ENCODE data around the gene ZNF622.

ZNF622 gene, protein sequence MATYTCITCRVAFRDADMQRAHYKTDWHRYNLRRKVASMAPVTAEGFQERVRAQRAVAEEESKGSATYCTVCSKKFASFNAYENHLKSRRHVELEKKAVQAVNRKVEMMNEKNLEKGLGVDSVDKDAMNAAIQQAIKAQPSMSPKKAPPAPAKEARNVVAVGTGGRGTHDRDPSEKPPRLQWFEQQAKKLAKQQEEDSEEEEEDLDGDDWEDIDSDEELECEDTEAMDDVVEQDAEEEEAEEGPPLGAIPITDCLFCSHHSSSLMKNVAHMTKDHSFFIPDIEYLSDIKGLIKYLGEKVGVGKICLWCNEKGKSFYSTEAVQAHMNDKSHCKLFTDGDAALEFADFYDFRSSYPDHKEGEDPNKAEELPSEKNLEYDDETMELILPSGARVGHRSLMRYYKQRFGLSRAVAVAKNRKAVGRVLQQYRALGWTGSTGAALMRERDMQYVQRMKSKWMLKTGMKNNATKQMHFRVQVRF

DNA sequence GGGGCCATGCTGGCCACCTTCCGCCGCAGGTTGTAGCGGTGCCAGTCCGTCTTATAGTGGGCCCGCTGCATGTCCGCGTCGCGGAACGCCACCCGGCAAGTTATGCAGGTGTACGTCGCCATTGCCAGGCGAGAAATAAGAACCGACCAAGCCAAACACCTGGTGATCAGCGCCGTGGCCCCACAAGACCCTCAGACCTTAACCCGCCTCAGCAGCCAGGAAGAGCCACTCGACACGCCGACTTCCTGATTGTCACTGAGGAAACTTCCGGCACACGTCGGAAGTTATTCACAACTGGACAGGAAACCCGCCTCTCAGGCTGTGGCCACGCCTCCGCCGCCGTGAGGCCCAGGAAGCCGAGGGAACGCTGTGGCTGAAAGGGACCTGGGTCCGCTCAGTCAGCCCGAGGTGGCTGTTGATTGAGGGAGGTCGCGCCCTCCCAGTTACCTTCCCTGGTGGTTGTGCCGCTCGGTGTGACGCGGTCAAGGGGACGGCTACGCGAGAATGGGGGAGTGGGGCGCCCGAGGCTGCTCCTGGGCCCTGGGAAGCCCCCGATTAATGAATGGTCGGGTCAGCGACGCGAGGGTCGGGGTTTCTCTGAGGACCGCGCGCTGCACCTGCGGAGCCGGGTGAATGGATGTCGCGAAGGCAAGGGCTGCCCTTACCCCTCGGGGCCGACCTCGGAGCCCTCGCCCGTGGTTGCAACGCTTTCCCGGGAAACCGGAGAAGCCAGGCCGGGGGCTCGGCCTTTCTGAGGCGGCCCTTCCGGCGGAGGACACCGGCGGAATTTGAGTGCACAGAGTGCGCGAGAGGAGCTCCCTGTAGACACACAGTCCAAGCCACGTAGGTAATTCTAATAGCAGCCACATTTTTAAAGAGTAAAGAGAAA is at the start of gene ZNF622:
Gene ZNF622, minus strand, starts transcription at position 257 of the 889 bp plus-strand sequence. Its CDS starts 135 bp downstream, at position 122.
- peak; percentile 94 for DNase-seq

DNA sequence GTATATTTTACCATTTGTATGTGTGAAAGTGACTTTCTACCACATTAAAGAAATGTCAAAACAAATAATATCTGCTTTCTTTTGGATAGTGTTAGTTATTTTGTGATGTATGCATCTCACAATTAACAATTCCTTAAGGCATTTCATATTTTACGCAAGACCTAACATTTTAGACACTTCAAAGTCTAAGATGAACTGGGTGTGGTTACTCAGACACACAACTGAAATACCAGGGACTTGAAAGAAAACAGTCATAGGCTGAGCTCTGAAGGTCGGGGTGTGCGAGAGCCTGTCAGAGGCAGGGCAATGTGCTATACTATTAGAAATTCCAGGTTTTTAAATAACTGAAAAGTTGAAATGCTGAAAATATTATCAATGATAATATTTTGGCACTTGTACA is 44.5 kb upstream of the ZNF622 start:
- DNase-seq = no peak

DNA sequence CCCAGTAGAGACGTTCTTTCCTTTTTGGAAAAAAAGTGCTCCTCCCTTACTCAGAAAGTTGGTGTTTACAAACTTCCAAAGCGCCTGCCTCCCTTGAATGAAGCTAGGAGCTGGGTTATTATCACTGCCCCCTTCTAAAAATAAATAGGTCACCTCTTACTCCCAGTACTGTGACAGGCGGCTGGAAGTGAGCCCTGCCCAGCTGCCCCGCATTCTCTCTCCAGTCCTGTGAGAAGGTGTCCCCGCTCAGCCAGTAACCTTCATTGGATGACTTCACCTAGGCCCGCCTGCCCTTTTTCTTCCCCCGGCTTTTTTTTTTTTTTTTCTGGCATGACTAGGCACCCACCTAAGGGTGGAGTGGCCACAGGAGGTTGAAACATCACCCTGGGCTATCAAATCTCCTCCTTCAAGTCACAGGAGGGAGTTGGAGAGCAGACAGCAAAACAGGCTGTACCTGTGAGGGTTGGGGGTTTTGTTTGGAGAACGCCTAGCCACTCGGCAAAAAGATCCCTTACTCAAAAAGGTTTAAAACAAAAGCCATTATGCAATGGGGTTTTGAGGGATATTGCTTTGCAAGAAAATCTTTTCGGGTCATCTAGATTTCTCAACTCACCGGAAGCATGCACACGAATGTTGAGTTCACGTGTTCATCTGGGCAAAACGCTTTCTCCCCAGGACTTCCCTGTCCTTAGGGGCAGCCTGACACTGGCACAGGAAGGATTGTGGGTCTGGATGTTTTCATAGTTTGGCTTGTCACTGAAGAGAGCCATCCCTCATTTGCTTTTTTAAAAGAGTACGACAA is 43.3 kb upstream of the ZNF622 start:
- peak; percentile 93 for DNase-seq

DNA sequence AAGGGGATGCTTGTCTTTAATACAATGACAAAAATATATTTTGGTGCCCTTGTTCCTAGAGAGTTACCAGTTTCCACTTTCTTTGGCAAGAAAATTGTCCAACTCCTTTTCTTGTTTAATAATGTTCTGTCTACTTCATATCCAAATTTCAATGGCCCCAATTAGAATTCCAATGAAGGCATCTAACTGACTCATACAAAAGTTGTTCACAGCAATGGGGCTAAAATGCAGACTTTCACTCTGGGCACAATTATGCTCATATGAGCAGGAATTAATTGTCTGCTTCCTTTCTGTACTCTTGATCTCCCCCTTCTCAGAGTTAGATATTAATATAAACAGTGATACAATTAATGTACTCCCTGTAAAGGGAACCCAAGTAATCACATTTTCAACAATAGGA is 42.1 kb upstream of the ZNF622 start:
- DNase-seq = no peak

DNA sequence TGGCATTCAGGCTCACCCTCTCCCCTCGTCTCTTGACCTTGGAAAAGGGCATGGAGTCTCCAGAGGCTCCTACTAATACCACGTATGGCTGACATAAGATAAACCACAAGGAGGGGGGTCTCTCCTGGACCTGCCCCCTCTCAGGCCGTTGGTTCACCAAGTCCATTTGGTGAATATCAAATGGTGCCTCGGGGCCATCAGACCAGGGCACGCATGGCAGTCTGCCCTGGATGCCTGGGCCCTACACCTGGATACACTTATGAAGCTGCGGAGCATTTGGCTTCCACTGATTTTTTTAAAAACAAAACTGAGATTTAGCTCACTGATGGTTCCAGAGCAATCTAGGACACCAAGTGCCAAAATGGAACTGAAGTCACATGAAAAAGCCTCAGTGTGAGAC is 40.3 kb upstream of the ZNF622 start:
- DNase-seq = no peak

DNA sequence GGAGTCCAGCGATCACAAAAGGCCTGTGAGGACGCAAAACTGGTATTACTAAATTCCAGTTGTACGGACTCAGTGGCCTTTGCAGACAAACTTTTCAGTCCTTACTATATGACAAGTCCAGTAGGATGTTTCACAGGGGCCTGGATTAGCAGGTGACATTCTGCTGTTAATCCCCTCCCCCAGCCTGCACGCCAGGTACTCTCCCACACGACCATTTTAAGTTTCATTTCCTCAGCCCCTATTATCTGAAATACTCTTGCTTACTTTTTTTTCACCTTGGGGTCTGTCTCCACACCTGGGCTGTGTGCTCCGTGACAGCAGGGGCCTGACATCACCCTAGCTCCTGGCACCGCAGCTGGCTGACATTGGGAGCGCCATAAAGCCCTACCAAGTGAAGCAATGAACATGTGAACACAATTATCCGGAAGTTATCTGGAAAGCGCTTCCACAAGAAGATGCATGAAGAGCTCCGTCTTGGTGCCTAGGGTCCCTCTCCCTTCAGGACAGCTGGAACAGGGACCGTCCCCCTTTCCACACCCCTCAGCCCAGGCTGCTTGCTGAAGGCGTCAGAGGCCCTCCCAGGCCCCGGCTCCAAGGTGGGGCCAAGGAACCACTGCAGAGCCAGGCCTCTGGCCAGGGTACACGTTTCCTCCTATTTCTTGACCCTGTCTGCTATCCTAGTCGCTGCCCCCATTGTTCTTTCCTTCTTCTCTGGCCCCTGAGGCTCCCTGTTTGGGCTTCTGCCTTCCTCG is 39.7 kb upstream of the ZNF622 start:
- no peak for DNase-seq

DNA sequence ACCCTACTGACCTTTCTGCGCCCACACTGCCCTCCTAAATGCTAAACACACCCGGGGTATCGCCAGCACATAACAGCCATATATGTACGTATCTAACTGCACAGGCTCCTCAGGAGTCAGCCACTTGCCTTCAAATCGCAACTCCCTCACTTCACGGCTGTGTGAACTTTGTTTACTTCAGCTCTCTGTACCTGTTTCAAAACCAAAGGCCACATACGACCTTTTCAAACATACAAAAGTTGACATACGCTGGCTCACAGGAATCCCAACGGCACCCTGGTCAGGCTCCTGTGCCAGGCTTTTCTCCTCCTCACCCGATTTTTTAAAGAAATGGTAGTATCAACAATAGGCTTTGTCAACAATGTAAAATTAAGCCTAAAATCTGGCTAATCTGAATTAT is 39.0 kb upstream of the ZNF622 start:
- DNase-seq = no peak

DNA sequence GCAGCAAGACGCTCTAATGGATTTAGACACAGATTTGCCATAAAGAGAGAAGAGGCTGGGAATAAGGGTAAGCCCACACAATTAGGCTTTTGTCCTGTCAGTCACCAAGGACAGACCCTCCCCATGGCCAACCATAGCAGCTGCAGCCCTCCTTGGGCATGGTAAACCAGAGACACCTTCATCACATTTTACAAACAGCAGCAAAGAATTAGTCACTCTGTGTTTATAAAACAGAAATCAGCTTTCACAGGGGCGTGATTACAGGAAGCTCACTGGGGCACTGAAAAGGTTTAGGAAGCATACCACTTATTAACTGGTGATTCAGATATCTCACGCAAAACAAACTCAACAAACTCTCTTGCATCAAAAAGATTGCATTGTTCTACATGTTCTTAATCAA is 37.3 kb upstream of the ZNF622 start:
- peak; percentile 30 for DNase-seq

DNA sequence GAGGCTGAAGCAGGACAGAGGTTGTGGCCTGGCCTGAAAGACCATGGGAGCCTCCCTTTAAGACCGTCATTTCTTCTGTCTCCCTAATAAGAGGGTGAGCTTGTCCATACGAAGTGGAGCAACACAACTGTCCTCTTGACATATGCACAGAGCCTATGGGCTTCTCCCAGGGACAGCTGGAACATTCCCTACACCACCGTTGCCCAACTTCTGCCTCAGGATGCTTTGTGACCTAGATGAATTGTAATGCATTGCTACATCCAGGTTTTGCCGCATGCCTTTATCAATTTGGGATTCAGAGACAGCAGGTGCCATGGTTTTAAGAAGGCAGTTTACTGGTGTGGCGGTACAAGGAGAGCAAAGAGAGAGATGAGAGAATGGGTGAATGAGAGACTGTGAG is 34.4 kb upstream of the ZNF622 start:
- no peak for DNase-seq

DNA sequence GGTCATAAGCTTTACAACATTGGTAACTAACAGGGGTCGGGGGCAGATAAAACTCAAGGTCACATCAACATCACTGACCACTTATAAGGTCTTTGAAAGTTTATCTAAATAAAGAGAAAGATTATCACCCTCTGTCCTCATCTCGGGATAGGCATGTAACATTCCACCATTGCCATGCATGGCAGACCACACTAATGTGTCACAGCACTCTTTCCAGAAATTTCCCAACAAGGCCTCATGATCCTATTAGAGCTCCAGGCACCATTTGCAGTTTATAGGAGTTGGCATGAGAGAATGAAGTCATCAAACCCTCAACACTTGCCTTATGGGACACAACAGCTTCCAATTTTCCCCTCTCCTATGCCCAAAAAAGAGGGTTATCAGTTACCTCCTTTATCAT is 31.9 kb upstream of the ZNF622 start:
- no peak for DNase-seq

DNA sequence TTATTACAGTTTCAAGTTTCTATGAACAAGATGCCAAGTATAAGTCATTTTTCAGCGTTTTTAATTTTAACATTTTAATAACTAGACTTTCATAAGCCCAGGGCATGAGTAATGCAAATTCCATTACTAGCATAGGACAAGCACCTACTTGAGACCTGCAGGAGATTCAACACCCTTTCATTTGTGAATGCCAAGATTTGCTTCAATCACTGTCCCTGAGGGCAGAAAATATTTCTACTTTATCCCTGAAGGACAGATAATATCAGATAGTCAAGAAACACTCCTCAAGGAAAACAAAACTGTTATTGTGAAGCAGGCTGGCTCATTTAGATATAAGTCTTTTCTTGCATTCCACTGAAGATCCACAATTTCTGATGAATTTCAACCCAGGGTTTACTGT is 27.7 kb upstream of the ZNF622 start:
- no peak for DNase-seq

DNA sequence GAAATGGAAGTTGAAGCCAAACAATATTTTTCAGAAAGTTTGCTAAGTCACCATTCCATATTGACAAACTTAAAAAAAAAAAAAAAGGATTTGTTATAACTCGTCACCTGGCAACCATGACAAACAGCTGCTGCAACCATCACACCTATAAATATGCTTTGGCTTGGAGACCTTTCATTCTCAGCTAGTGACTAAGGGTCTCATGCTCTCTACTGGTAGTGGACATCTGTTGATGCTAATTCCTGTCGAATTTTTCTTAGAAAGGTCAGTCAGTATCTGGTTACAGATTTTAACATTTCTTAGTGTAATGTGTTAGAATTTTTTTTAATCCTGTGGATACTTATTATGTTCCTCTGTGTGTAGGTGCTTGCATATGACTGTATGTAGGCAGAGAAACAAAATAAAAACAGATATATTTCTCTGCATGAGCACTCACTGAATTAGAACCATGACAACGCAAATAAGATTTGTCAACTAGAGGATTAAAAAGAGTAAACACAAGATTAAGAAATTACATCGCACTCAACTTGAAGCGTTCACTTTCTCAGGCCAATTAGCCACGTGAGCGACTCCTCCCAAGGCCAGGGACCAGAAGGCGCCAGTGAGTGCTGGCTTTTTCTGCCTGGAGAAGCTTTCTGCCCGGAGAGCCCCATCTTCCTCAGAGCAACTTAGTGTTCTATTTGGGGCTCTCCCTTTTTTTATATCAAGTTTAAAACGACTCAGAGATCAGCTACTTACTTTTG is 27.0 kb upstream of the ZNF622 start:
- peak; percentile 14 for DNase-seq

DNA sequence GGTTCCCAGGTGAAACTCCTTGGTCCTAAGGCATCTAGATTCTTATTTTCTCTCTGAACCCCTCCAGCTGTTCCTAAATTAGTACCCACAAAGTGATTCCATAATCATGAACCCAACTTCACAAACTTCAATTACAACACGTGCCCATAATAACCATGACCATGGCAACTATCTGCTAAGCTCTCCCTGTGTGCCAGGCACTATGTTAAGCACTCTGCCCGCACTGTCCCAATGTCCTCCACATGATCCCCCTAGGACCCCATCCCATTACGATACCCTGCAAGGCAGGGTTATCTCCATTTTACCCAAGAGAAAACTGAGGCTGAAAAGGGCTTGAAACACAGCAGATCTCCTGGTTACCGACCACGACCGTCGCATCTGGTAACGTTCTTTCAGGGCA is 25.3 kb upstream of the ZNF622 start:
- no peak for DNase-seq

DNA sequence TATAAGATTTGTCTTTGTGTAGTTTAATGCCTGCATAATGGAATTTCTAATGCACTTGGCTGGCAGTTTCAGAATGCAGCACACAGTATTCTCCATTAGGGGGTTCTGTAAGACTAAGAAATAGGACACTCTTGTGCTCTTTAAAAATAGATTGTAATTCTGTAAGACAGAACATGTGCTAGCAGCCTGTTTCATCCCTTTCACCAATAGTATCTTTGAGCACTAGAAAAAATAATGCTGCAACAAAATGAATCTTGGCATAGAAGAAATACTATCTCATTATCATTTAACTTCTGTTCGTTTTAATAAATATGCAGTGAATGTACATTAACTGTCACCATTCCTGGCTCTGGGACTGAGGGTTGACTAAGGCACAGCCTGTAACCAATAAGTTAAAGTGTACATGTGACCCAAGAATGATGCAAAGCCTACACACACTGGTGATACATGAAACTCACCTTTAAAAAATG is 23.8 kb upstream of the ZNF622 start:
- DNase-seq = peak; percentile 26

DNA sequence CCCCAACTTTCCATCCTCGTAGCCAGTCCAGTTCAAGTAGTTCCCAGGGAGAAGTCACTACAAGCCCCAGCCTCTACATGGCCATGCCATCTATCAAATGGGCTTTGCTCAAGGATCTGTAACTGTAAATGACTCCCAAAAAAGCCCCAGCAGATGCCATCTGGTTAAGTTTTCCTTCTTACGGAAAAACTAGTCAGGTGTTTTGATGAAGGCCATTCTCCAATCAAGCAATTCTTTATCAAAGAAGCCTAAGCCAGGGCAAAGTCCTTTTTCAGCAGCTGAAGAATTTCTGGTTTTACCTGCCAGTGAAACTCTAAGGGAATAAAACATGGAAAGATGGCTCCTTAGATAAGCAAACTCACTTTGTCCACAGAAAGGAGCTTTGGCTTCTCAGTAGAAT is 21.9 kb upstream of the ZNF622 start:
- no peak for DNase-seq

DNA sequence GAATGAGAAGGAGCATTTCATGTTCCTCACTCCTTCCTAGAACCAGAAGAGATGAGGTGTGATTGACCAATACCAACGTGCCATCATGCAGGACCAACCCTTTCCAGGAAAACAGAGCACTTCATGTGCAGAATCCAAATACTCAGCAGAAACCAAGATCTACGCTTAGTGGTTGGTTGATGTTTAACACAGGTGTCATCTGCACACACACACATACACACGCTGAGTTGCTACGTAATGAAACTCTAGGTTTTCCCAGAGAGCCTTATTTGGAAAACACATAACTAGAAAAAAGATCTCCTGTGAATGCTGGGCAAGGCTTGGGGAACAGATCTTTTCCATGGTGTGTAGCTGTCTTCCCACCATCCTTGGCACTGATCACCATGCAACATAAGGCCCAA is 21.1 kb upstream of the ZNF622 start:
- DNase-seq = no peak

DNA sequence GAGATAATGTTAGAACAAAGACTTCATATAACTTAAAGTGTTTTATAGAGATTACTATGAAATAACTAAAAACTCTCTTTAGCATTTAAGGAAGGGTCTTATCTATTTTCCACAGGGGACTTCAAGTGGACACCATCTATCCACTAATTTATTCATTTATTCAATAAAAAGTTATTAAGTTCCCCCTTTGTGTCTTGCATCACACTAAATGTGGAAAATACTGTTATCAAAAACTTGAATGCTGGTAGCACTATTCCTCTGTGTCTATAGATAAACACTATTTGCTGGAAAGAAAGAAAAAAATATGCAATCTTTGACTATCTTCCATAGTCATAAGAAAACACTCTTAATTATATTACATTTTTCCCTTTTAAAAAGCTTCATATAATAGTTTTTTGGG is 20.1 kb upstream of the ZNF622 start:
- no peak for DNase-seq

DNA sequence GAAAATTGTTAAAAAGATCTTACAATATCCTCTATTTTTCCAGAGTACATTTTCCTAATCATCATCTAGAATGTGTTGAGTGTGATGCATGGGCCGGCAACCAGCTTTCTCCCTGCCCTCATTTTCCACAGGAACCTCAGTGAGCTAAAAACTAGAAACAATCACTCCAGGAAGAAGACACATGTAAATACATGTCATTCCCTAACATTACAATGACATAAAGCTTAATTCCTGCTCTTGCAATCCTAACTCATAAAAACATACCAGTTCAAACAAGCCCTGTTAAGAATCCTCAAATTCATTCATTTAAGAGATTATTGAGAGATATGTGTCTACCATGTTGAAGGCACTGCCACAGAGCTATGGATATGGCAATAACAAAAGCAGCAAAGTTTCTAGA is 18.5 kb upstream of the ZNF622 start:
- DNase-seq = no peak

DNA sequence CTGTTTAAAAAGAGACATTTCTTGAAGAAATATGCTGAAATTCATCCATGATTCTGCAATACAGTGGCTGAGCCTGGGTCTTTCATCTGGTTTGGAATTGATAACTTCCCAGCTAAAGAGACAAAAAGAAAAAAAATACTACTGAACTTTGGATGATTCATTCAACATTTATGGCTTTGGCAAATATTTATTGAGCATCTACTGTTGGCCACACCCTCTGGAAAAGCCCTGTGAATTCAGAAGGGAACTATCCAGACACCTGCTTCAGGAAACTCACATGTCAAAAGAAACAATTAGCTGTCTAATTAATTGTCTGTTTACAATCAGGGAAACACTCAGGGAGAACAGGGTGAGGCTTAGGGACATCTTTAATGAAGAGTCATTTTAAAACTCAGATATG is 17.8 kb upstream of the ZNF622 start:
- peak; percentile 84 for DNase-seq

DNA sequence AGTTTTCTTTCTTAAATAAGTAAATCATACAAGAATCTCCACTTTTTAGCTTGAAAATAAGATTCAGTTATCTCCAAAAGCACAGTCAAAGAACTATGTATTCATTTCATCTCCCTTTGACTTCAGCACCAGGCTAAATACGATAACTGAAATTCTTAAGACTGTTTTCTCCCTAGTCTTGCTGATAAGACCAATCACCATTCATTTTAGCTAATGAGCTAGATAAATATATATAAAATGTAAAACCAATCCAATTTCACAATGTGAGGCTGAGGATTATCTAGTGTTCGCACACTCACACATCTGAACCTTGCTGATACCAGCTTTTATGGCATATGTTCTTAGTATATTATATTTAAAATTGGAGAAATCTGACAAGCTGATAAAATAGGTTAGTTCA is 17.3 kb upstream of the ZNF622 start:
- no peak for DNase-seq

DNA sequence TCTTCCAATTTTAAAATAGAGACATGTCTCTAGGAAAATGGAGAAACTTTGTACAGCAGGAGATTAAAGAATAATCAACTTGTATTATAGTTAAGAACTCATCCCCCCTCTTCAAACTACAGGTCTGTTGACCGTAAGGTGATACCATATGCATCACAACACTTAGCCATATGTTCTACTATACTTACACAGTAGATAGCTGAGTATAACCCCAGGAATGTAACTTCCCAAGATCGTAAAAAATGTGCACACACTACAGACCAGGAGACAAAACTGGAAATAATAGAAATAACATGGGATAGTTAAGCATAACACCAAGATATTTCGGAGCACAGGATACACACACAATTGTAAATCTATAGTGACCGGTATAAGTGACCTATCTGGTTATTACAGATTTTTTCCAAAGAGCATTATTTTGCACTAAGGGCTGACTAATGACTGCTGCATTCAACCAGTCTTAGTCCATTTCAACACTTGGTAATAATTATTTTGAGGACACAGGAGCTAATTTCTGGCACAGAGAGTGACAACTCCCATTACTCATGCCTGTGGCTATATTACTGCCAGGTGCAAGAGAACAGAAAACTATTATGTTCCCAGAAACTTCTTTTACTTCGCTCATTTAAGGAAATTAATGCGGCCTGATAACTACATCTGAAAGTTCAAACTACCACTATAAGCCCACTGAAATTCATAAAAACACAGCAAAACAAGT is 15.4 kb upstream of the ZNF622 start:
- no peak for DNase-seq

All from NCI-H146 (cell line).